ENCODE results near the gene CISD3.

Gene CISD3

GRCh38 chr17:38730526-38731379 is 612 bp downstream of the CISD3 start:
- DNase-seq = peak; percentile 48

GRCh38 chr17:38731526-38732294 is 1.6 kb downstream of the CISD3 start:
- no peak for DNase-seq

- DNase-seq = no peak
These were observed 2.5 kb downstream of the CISD3 start for GRCh38 chr17:38732376-38733281.

- no peak for DNase-seq
These were observed 3.3 kb downstream of the CISD3 start for GRCh38 chr17:38733282-38733981.

- DNase-seq = peak; percentile 43
These were observed 4.1 kb downstream of the CISD3 start for GRCh38 chr17:38733982-38734973.

GRCh38 chr17:38735161-38735997 is 5.2 kb downstream of the CISD3 start:
- DNase-seq = peak; percentile 80

- DNase-seq = no peak
These were observed 8.0 kb downstream of the CISD3 start for GRCh38 chr17:38738007-38738662.

- DNase-seq = no peak
These were observed 8.5 kb downstream of the CISD3 start for GRCh38 chr17:38738686-38739085.

GRCh38 chr17:38739305-38739704 is 9.2 kb downstream of the CISD3 start:
- no peak for DNase-seq

- no peak for DNase-seq
These were observed 9.9 kb downstream of the CISD3 start for GRCh38 chr17:38740044-38740443.

GRCh38 chr17:38740806-38741205 is 10.7 kb downstream of the CISD3 start:
- DNase-seq = no peak

- DNase-seq = no peak
These were observed 11.3 kb downstream of the CISD3 start for GRCh38 chr17:38741461-38741860.

- DNase-seq = no peak
These were observed 11.8 kb downstream of the CISD3 start for GRCh38 chr17:38741921-38742410.

GRCh38 chr17:38742411-38743308 is 12.5 kb downstream of the CISD3 start:
- no peak for DNase-seq

GRCh38 chr17:38743556-38744171 is 13.5 kb downstream of the CISD3 start:
- no peak for DNase-seq

GRCh38 chr17:38745545-38745944 is 15.4 kb downstream of the CISD3 start:
- no peak for DNase-seq

- DNase-seq = no peak
These were observed 16.1 kb downstream of the CISD3 start for GRCh38 chr17:38746004-38746848.

Data from stimulated activated CD4-positive, alpha-beta T cell treated with anti-CD3 and anti-CD28 coated beads, Interleukin-15, amount 100 ng/mL, for 24 hours (primary cell).